Trophoblast cell (in vitro differentiated cells and primary cell): ENCODE measurements around the gene ASPRV1.

ENCODE experiments used
- DNase-seq, 2 donors: peaks; one replicate each; pipeline ENCODE4 v3.0.0-alpha.2; 2016
- H2AFZ ChIP-seq: 2 replicates; pipeline ENCODE4 v1.6.1; 2013; ENCODE audit warnings: low read length, moderate library complexity, mild to moderate bottlenecking; ENCODE audit not compliant: insufficient read depth, poor library complexity
- H2AK5ac ChIP-seq: 2 replicates; pipeline ENCODE4 v1.6.1; 2013; ENCODE audit warnings: mild to moderate bottlenecking, low read length
- H2BK120ac ChIP-seq: 2 replicates; pipeline ENCODE4 v1.6.1; 2013; ENCODE audit warnings: low read length, mild to moderate bottlenecking, moderate library complexity; ENCODE audit not compliant: insufficient read depth, poor library complexity
- H2BK12ac ChIP-seq: 2 replicates; pipeline ENCODE4 v1.6.1; 2013; ENCODE audit warnings: mild to moderate bottlenecking, low read length, moderate library complexity
- H2BK5ac ChIP-seq: 2 replicates; pipeline ENCODE4 v1.6.1; 2013; ENCODE audit warnings: low read length, low read depth, moderate library complexity, mild to moderate bottlenecking; ENCODE audit not compliant: poor library complexity
- H3K14ac ChIP-seq: 2 replicates; pipeline ENCODE4 v1.6.1; 2013; ENCODE audit warnings: mild to moderate bottlenecking, low read length
- H3K18ac ChIP-seq: 2 replicates; pipeline ENCODE4 v1.6.1; 2013; ENCODE audit warnings: mild to moderate bottlenecking, low read length
- H3K23ac ChIP-seq: 2 replicates; pipeline ENCODE4 v1.6.1; 2013; ENCODE audit warnings: low read length
- H3K27ac ChIP-seq: 2 replicates; pipeline ENCODE4 v1.5.1; 2013; ENCODE audit warnings: low read depth, mild to moderate bottlenecking, inconsistent platforms, low read length, moderate library complexity
- H3K27me3 ChIP-seq: 2 replicates; pipeline ENCODE4 v1.6.1; 2013; ENCODE audit warnings: inconsistent platforms, mild to moderate bottlenecking, low read length, moderate library complexity; ENCODE audit not compliant: insufficient read depth
- H3K36me3 ChIP-seq, 2 experiments: 1 replicate in 1 of 2; 2 replicates in 1 of 2; pipeline ENCODE4 v1.6.1; 2013; ENCODE audit warnings: low read length in 2 of 2, mild to moderate bottlenecking in 2 of 2, moderate library complexity in 1 of 2; ENCODE audit not compliant: insufficient read depth in 2 of 2, control insufficient read depth in 1 of 2
- H3K4ac ChIP-seq: 2 replicates; pipeline ENCODE4 v1.6.1; 2013; ENCODE audit warnings: low read depth, mild to moderate bottlenecking, low read length, moderate library complexity
- H3K4me1 ChIP-seq, 2 experiments: 1 replicate in 1 of 2; 2 replicates in 1 of 2; pipeline ENCODE4 v1.6.1; 2013; ENCODE audit warnings: low read length in 2 of 2, mild to moderate bottlenecking in 2 of 2, moderate library complexity in 1 of 2; ENCODE audit not compliant: insufficient read depth in 2 of 2, control insufficient read depth in 1 of 2
- H3K4me2 ChIP-seq: 2 replicates; pipeline ENCODE4 v1.6.1; 2013; ENCODE audit warnings: inconsistent platforms, mild to moderate bottlenecking, low read length, moderate library complexity
- H3K4me3 ChIP-seq: 2 replicates; pipeline ENCODE4 v1.5.1; 2013; ENCODE audit warnings: mild to moderate bottlenecking, low read depth, low read length, inconsistent platforms
- H3K79me1 ChIP-seq: one replicate; pipeline ENCODE4 v1.6.1; 2013; ENCODE audit warnings: low read length
- H3K79me2 ChIP-seq: 2 replicates; pipeline ENCODE4 v1.6.1; 2013; ENCODE audit warnings: low read length, mild to moderate bottlenecking; ENCODE audit not compliant: control insufficient read depth, insufficient read depth, poor library complexity
- H3K9ac ChIP-seq: 2 replicates; pipeline ENCODE4 v1.6.1; 2013; ENCODE audit warnings: mild to moderate bottlenecking, low read length
- H3K9me3 ChIP-seq: 2 replicates; pipeline ENCODE4 v1.6.1; 2013; ENCODE audit warnings: low read depth, mild to moderate bottlenecking, control low read depth, inconsistent platforms, low read length; ENCODE audit not compliant: insufficient read depth
- H4K12ac ChIP-seq: 2 replicates; pipeline ENCODE4 v1.6.1; 2013; ENCODE audit warnings: low read depth, mild to moderate bottlenecking, low read length, moderate library complexity
- H4K8ac ChIP-seq: 2 replicates; pipeline ENCODE4 v1.6.1; 2013; ENCODE audit warnings: low read depth, mild to moderate bottlenecking, low read length, moderate library complexity
- H4K91ac ChIP-seq: one replicate; pipeline ENCODE4 v1.6.1; 2013; ENCODE audit warnings: low read depth, mild to moderate bottlenecking, low read length, moderate library complexity
- WGBS: extraction: QIAGEN DNeasy Blood & Tissue Kit; methylation state at CpG from one replicate; pipeline ENCODE4 v1.1.7; 2013; ENCODE audit warnings: missing lambda C conversion rate; ENCODE audit not compliant: insufficient read length, insufficient coverage; ENCODE audit errors: extremely low coverage; 5-methylcytosine and 5-hydroxymethylcytosine counted together

Gene ASPRV1

DNA sequence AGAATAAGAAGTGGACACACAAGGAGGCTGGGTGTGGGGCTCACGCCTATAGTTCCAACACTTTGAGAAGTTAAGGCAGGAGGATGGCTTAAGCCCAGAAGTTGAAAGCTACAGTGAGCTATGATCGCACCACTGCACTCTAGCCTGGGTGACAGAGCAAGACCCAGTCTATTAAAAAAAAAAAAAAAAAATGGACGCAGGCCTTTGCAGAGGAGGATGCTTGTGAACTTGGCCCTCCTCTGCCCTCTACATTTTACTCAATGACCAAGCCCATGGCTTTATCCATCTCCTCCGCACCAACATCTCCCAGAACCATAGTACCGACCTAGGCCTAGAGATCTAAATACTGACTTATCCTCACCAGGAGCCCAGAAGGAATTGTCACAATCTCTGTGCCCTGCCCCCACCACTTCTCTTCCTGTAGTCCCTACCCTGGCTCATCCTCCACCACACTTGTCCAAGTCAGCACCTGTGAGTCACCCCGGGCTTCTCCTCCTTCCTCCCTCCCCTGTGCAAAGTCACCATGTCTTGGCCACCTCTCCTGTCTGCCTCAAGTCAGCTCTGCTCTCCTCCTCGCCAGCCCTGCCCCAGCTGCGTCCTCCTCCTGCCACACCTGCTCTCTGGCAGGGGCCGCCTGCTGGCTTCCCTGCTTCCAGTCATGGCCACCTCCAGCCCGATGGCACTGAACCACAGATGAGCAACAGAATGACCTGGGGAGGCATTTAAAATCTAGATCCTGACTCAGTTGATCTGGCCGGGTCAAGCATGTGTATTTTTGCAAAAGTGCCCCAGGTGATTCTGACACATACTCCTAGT is 35.8 kb upstream of the ASPRV1 start:
- WGBS = no CpG with 5 or more reads among the region's 11 CpGs
- no peak overlapping the region for H3K18ac ChIP-seq

DNA sequence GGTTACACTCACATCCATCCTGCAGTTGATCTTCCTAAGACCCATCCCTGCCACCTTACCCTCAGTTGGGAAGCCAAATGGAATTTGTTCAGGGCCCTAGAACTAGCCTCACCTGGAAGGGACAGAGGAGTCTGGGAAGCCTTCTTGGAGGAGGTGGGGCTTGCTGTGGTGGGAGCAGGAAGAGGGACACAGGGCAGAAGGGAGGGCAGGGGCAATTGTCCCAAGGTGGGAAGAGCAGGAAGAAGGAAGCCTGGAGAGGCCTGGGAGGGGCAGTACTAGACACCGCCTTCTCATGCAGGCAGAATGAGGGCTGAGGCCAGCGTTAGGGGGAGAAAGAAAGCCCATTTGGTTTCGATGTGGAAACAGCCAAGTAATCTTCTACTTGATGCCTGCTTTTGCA is 34.1 kb upstream of the ASPRV1 start:
- H3K79me1 ChIP-seq = no peaks in the 10 kb centered on the region
- no peak overlapping the region for H4K8ac ChIP-seq
- H4K12ac ChIP-seq = no peak overlapping the region
- no peaks in the 10 kb centered on the region for H3K27me3 ChIP-seq
- no peak overlapping the region for H2AK5ac ChIP-seq
- no peak overlapping the region for H3K18ac ChIP-seq
- H2AFZ ChIP-seq = no peak overlapping the region
- peaks cover 2% of the 10 kb centered on the region for H3K9me3 ChIP-seq
- no peaks in the 10 kb centered on the region for H3K79me2 ChIP-seq
- H3K14ac ChIP-seq = no peak overlapping the region
- peak in 1 of 2 donors; percentile 44 for DNase-seq
- H2BK120ac ChIP-seq = no peak overlapping the region
- no peak overlapping the region for H2BK12ac ChIP-seq
- no CpG with 5 or more reads among the region's 3 CpGs for WGBS
- no peak overlapping the region for H3K23ac ChIP-seq
- H3K4me3 ChIP-seq = no peak overlapping the region
- H3K27ac ChIP-seq = no peak overlapping the region
- H2BK5ac ChIP-seq = no peak overlapping the region
- no peak overlapping the region for H4K91ac ChIP-seq
- H3K4ac ChIP-seq = no peak overlapping the region
- no peak overlapping the region for H3K9ac ChIP-seq
- H3K4me1 ChIP-seq = peaks cover 0 to 3% of the 10 kb centered on the region in 2 experiments
- no peak overlapping the region for H3K4me2 ChIP-seq
- no peaks in the 10 kb centered on the region for H3K36me3 ChIP-seq

More for the DNA sequence above, 35.8 kb upstream of the ASPRV1 start:
- Histone ChIP-seq H2AK5ac (no peak overlapping the region), H3K9ac (no peak overlapping the region), H3K27me3 (no peaks in the 10 kb centered on the region), H2AFZ (no peak overlapping the region), H4K12ac (no peak overlapping the region), H3K23ac (no peak overlapping the region), H4K8ac (no peak overlapping the region), H3K79me2 (no peaks in the 10 kb centered on the region), H2BK120ac (no peak overlapping the region), H3K4me3 (no peak overlapping the region), H3K9me3 (peaks cover 2% of the 10 kb centered on the region), H3K79me1 (no peaks in the 10 kb centered on the region), H4K91ac (no peak overlapping the region), H2BK5ac (no peak overlapping the region), H2BK12ac (no peak overlapping the region), H3K4me1 (peaks cover 0 to 3% of the 10 kb centered on the region in 2 experiments), H3K4ac (no peak overlapping the region), H3K27ac (no peak overlapping the region), H3K36me3 (no peaks in the 10 kb centered on the region), H3K14ac (no peak overlapping the region), H3K4me2 (no peak overlapping the region)
- peak; percentile 97 to 99 for DNase-seq

- Histone ChIP-seq H3K14ac (no peak overlapping the region), H3K23ac (no peak overlapping the region), H4K12ac (no peak overlapping the region), H2BK12ac (no peak overlapping the region), H3K4me3 (no peak overlapping the region), H3K9ac (no peak overlapping the region), H3K79me1 (no peaks in the 10 kb centered on the region), H2BK5ac (no peak overlapping the region), H3K4ac (no peak overlapping the region), H3K27ac (no peak overlapping the region), H2AK5ac (no peak overlapping the region), H2BK120ac (peak overlapping the region; percentile 5), H3K4me2 (no peak overlapping the region), H3K79me2 (no peaks in the 10 kb centered on the region), H4K91ac (peak overlapping the region; percentile 13), H3K36me3 (no peaks in the 10 kb centered on the region), H3K4me1 (peaks cover 0 to 3% of the 10 kb centered on the region in 2 experiments), H2AFZ (no peak overlapping the region), H3K18ac (no peak overlapping the region), H3K9me3 (peaks cover 2% of the 10 kb centered on the region), H4K8ac (no peak overlapping the region), H3K27me3 (no peaks in the 10 kb centered on the region)
- no peak for DNase-seq
- WGBS = no CpG with 5 or more reads among the region's 6 CpGs
Observed at GRCh38 chr2:69994166-69994565, 32.7 kb upstream of the ASPRV1 start.

DNA sequence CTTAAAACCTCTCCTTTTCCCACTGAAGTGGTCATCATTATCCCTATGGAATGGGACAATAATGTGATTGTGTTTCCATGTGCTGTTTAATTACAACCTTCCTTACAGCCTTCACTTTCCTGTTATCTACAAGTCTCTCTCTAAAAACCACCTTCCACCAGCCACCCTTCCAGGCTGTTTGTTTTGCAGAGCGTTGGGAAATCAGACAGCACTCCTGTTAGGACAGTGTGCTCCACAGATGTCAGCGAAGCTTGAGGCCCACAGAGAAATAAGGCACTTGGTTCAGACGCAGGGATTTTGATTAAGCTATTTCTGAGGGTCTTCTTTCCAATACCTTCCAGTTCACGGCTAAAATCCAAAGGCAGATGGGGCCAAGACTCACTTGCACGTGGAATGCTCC is 32.3 kb upstream of the ASPRV1 start:
- Histone ChIP-seq H2AFZ (no peak overlapping the region), H2BK12ac (no peak overlapping the region), H3K9me3 (peaks cover 2% of the 10 kb centered on the region), H3K18ac (no peak overlapping the region), H3K27me3 (no peaks in the 10 kb centered on the region), H3K4ac (no peak overlapping the region), H3K14ac (no peak overlapping the region), H3K27ac (no peak overlapping the region), H4K12ac (no peak overlapping the region), H3K79me2 (no peaks in the 10 kb centered on the region), H3K9ac (no peak overlapping the region), H2AK5ac (no peak overlapping the region), H2BK120ac (peak overlapping the region; percentile 5), H2BK5ac (no peak overlapping the region), H3K36me3 (no peaks in the 10 kb centered on the region), H4K8ac (no peak overlapping the region), H3K23ac (no peak overlapping the region), H3K4me1 (peaks cover 0 to 3% of the 10 kb centered on the region in 2 experiments), H3K79me1 (no peaks in the 10 kb centered on the region), H3K4me2 (no peak overlapping the region), H3K4me3 (no peak overlapping the region), H4K91ac (no peak overlapping the region)
- no peak for DNase-seq
- WGBS = no CpG with 5 or more reads among the region's 5 CpGs
